ENCODE data around the gene RAE1. TPM values are rescaled to one million over a fixed set of nuclear protein-coding genes. Genes with fewer than 3 reads are reported as not detected.
"Not testable (repeated sequence)": the region's sequence is repeated elsewhere in the genome, so short reads cannot be mapped to it uniquely, and the experiment has no call there.

Gene RAE1
- total RNA-seq, 1 donor from 2014 or later: 17.6 TPM

GRCh38 chr20:57415771-57416170, 64.7 kb downstream of the RAE1 start:
- no peak overlapping the region for H3K27ac Mint-ChIP-seq (ENCODE audit: unreplicated experiment)
- no peaks in the 10 kb centered on the region for H3K9me3 Mint-ChIP-seq (ENCODE audit: low read depth)
- no peaks in the 10 kb centered on the region for H3K36me3 Mint-ChIP-seq (ENCODE audit: low read depth)
- no peak for TF ChIP-seq CTCF (IDR thresholded peaks at IDR 0.05)
- peaks cover 9% of the 10 kb centered on the region for H3K27me3 Mint-ChIP-seq (ENCODE audit: low read depth)
- H3K4me1 Mint-ChIP-seq (ENCODE audit: low read depth): no peaks in the 10 kb centered on the region
- DNase-seq (ENCODE audit: low spot score): no peak
- H3K4me3 Mint-ChIP-seq (ENCODE audit: unreplicated experiment): no peak overlapping the region

GRCh38 chr20:57416296-57417022, 65.4 kb downstream of the RAE1 start:
- DNase-seq (ENCODE audit: low spot score): no peak
- no peaks in the 10 kb centered on the region for H3K9me3 Mint-ChIP-seq (ENCODE audit: low read depth)
- H3K27ac Mint-ChIP-seq (ENCODE audit: unreplicated experiment): no peak overlapping the region
- no peak for TF ChIP-seq CTCF (IDR thresholded peaks at IDR 0.05)
- H3K4me1 Mint-ChIP-seq (ENCODE audit: low read depth): no peaks in the 10 kb centered on the region
- H3K36me3 Mint-ChIP-seq (ENCODE audit: low read depth): no peaks in the 10 kb centered on the region
- peaks cover 9% of the 10 kb centered on the region for H3K27me3 Mint-ChIP-seq (ENCODE audit: low read depth)
- no peak overlapping the region for H3K4me3 Mint-ChIP-seq (ENCODE audit: unreplicated experiment)

- Mint-ChIP-seq H3K4me3 (ENCODE audit: unreplicated experiment) (no peak overlapping the region), H3K9me3 (ENCODE audit: low read depth) (no peaks in the 10 kb centered on the region), H3K36me3 (ENCODE audit: low read depth) (no peaks in the 10 kb centered on the region), H3K4me1 (ENCODE audit: low read depth) (no peaks in the 10 kb centered on the region), H3K27ac (ENCODE audit: unreplicated experiment) (no peak overlapping the region), H3K27me3 (ENCODE audit: low read depth) (peaks cover 9% of the 10 kb centered on the region)
- no peak for TF ChIP-seq CTCF (IDR thresholded peaks at IDR 0.05)
- no peak for DNase-seq (ENCODE audit: low spot score)
Measured at GRCh38 chr20:57417051-57417689, 66.1 kb downstream of the RAE1 start.

- Mint-ChIP-seq H3K4me3 (ENCODE audit: unreplicated experiment) (no peak overlapping the region), H3K4me1 (ENCODE audit: low read depth) (no peaks in the 10 kb centered on the region), H3K27ac (ENCODE audit: unreplicated experiment) (no peak overlapping the region), H3K9me3 (ENCODE audit: low read depth) (no peaks in the 10 kb centered on the region), H3K27me3 (ENCODE audit: low read depth) (peaks cover 9% of the 10 kb centered on the region), H3K36me3 (ENCODE audit: low read depth) (no peaks in the 10 kb centered on the region)
- no peak for TF ChIP-seq CTCF (IDR thresholded peaks at IDR 0.05)
- no peak for DNase-seq (ENCODE audit: low spot score)
Measured at GRCh38 chr20:57417830-57418780, 67.0 kb downstream of the RAE1 start.

GRCh38 chr20:57419479-57419878, 68.4 kb downstream of the RAE1 start:
- not testable (repeated sequence) for H3K4me3 Mint-ChIP-seq (ENCODE audit: unreplicated experiment); H3K4me1 Mint-ChIP-seq (ENCODE audit: low read depth); H3K36me3 Mint-ChIP-seq (ENCODE audit: low read depth); DNase-seq (ENCODE audit: low spot score); H3K27me3 Mint-ChIP-seq (ENCODE audit: low read depth); H3K9me3 Mint-ChIP-seq (ENCODE audit: low read depth); H3K27ac Mint-ChIP-seq (ENCODE audit: unreplicated experiment)

Data from chondrocyte (in vitro differentiated cells).